Neural cell (in vitro differentiated cells): ENCODE data around the gene UMAD1. TPM values are rescaled to one million over a fixed set of nuclear protein-coding genes. Genes with fewer than 3 reads are reported as not detected.

Source experiments
- H2AFZ ChIP-seq: fragments of 200-600, 300-800 bp; sonication (generic), shearing (Covaris generic); 2 replicates; pipeline ENCODE4 v1.6.0; 2014; ENCODE audit warnings: low read depth, mild to moderate bottlenecking, antibody characterized with exemption, low read length, moderate library complexity
- H3F3A ChIP-seq: fragments of 200-600 bp; shearing (Covaris generic); 2 replicates; pipeline ENCODE4 v1.6.1; 2016; ENCODE audit warnings: mild to moderate bottlenecking, moderate library complexity, mixed read lengths, antibody characterized with exemption, low read length; ENCODE audit not compliant: insufficient read depth, poor library complexity, severe bottlenecking
- H3K27ac ChIP-seq: fragments of 200-600, 300-800 bp; sonication (generic), shearing (Covaris generic); 2 replicates; pipeline ENCODE4 v1.5.1; 2014; ENCODE audit warnings: mild to moderate bottlenecking, low read length, moderate library complexity
- H3K27me3 ChIP-seq: fragments of 300-800, 200-600 bp; sonication (generic), shearing (Covaris generic); 2 replicates; pipeline ENCODE4 v1.6.0; 2014; ENCODE audit warnings: mild to moderate bottlenecking, low read depth, low read length, moderate library complexity; ENCODE audit not compliant: insufficient read depth
- H3K36me3 ChIP-seq: fragments of 300-800, 200-600 bp; sonication (generic), shearing (Covaris generic); 2 replicates; pipeline ENCODE4 v1.5.1; 2014; ENCODE audit warnings: mild to moderate bottlenecking, antibody characterized with exemption, low read length, moderate library complexity; ENCODE audit not compliant: insufficient read depth
- H3K4me2 ChIP-seq: fragments of 300-800, 200-600 bp; sonication (generic), shearing (Covaris generic); 2 replicates; pipeline ENCODE4 v1.6.0; 2014; ENCODE audit warnings: mild to moderate bottlenecking, low read length
- H3K4me3 ChIP-seq: fragments of 300-800, 200-600 bp; sonication (generic), shearing (Covaris generic); 2 replicates; pipeline ENCODE4 v1.5.1; 2014; ENCODE audit warnings: mild to moderate bottlenecking, low read length, moderate library complexity
- H3K79me2 ChIP-seq: fragments of 200-600 bp; shearing (Covaris generic); replicated peaks from 2 replicates; pipeline ENCODE4 v1.6.0; 2014; ENCODE audit warnings: mild to moderate bottlenecking, low read length, moderate library complexity; ENCODE audit not compliant: insufficient read depth
- H3K9ac ChIP-seq: fragments of 300-800, 200-600 bp; sonication (generic), shearing (Covaris generic); 2 replicates; pipeline ENCODE4 v1.6.1; 2016; ENCODE audit warnings: mild to moderate bottlenecking, low read length, mixed read lengths
- H3K9me2 ChIP-seq: fragments of 200-600 bp; shearing (Covaris generic); 2 replicates; pipeline ENCODE4 v1.6.1; 2016; ENCODE audit warnings: mild to moderate bottlenecking, low read length, mixed read lengths; ENCODE audit not compliant: insufficient read depth
- H3K9me3 ChIP-seq: fragments of 200-600, 300-800 bp; sonication (generic), shearing (Covaris generic); 2 replicates; pipeline ENCODE4 v1.6.1; 2016; ENCODE audit warnings: mild to moderate bottlenecking, mixed run types, low read length, moderate library complexity, mixed read lengths
- H4K20me1 ChIP-seq: fragments of 200-600 bp; shearing (Covaris generic); 2 replicates; pipeline ENCODE4 v1.6.1; 2016; ENCODE audit warnings: mild to moderate bottlenecking, mixed run types; ENCODE audit not compliant: insufficient read depth
- CTCF ChIP-seq: fragments of 450-650 bp; IDR thresholded peaks from 2 replicates; pipeline ENCODE4 v1.5.1; 2014; ENCODE audit warnings: antibody characterized with exemption, mild to moderate bottlenecking, moderate library complexity; ENCODE audit not compliant: poor library complexity, severe bottlenecking
- EP300 ChIP-seq: fragments of 450-650 bp; conservative IDR thresholded peaks from 2 replicates; pipeline ENCODE4 v1.6.1; 2014; ENCODE audit warnings: antibody characterized with exemption, mild to moderate bottlenecking, moderate library complexity; ENCODE audit not compliant: poor library complexity, severe bottlenecking
- EZH2 ChIP-seq: fragments of 200-600, 300-800 bp; shearing (Covaris generic), sonication (generic); IDR thresholded peaks from 2 replicates; pipeline ENCODE4 v1.6.1; 2014; ENCODE audit warnings: antibody characterized with exemption, low read length, borderline replicate concordance, mild to moderate bottlenecking; ENCODE audit not compliant: insufficient read depth, poor library complexity, severe bottlenecking
- MXI1 ChIP-seq: fragments of 450-650 bp; conservative IDR thresholded peaks from 2 replicates; pipeline ENCODE4 v1.6.1; 2014; ENCODE audit warnings: antibody characterized with exemption, mild to moderate bottlenecking; ENCODE audit not compliant: poor library complexity, severe bottlenecking
- POLR2AphosphoS5 ChIP-seq: IDR thresholded peaks from 2 replicates; pipeline ENCODE4 v1.6.1; 2012
- RAD21 ChIP-seq: fragments of 450-650 bp; conservative IDR thresholded peaks from 2 replicates; pipeline ENCODE4 v1.6.1; 2014; ENCODE audit warnings: antibody characterized with exemption, mild to moderate bottlenecking, moderate library complexity
- REST ChIP-seq: IDR thresholded peaks from 2 replicates; pipeline ENCODE4 v1.6.1; 2012; ENCODE audit warnings: borderline replicate concordance
- SMC3 ChIP-seq: fragments of 450-650 bp; conservative IDR thresholded peaks from 2 replicates; pipeline ENCODE4 v1.6.1; 2014; ENCODE audit warnings: antibody characterized with exemption, mild to moderate bottlenecking, moderate library complexity; ENCODE audit not compliant: poor library complexity
- TAF1 ChIP-seq: IDR thresholded peaks from 2 replicates; pipeline ENCODE4 v1.6.1; 2012; ENCODE audit warnings: low read depth
- polyA plus RNA-seq: library from polyadenylated mRNA; depleted of rRNA; stranded (reverse); fragments of >200 nt; gene quantifications from 2 replicates; pipeline ENCODE4 v1.2.3, GENCODE V29; 2014
- small RNA-seq, 3 experiments: library from RNA; depleted of rRNA; stranded (forward); fragments of <200 nt; gene quantifications; one replicate each; pipeline ENCODE3, GENCODE V24; 2012

Gene UMAD1
- polyA plus RNA-seq, 1 donor from 2014 or later = 14.7 TPM

GRCh38 chr7:7923818-7924217 is 283.3 kb downstream of the UMAD1 start:
- H3K9ac ChIP-seq = no peak overlapping the region
- no peak for TF ChIP-seq CTCF
- TF ChIP-seq RAD21 = no peak
- H3K9me2 ChIP-seq = no peaks in the 10 kb centered on the region
- no peak overlapping the region for H2AFZ ChIP-seq
- H3K27me3 ChIP-seq = no peaks in the 10 kb centered on the region
- no peak overlapping the region for H3K4me2 ChIP-seq
- no peaks in the 10 kb centered on the region for H4K20me1 ChIP-seq
- no peaks in the 10 kb centered on the region for H3F3A ChIP-seq
- no peaks in the 10 kb centered on the region for H3K9me3 ChIP-seq
- no peaks in the 10 kb centered on the region for H3K79me2 ChIP-seq
- no peak overlapping the region for H3K27ac ChIP-seq
- no peaks in the 10 kb centered on the region for H3K36me3 ChIP-seq
- H3K4me3 ChIP-seq = no peak overlapping the region

- no peak overlapping the region for H3K4me3 ChIP-seq
- no peak for TF ChIP-seq EZH2
- TF ChIP-seq TAF1 = no peak
- no peak for TF ChIP-seq REST
- TF ChIP-seq RAD21 = no peak
- no peak for TF ChIP-seq MXI1
- no peak for TF ChIP-seq EP300
- TF ChIP-seq SMC3 = no peak
- TF ChIP-seq POLR2AphosphoS5 = no peak
- TF ChIP-seq CTCF = no peak
- H3K36me3 ChIP-seq = no peaks in the 10 kb centered on the region
- H3K79me2 ChIP-seq = no peaks in the 10 kb centered on the region
- no peaks in the 10 kb centered on the region for H3F3A ChIP-seq
- H3K9ac ChIP-seq = no peak overlapping the region
- no peak overlapping the region for H3K27ac ChIP-seq
- H3K27me3 ChIP-seq = no peaks in the 10 kb centered on the region
- H3K9me2 ChIP-seq = no peaks in the 10 kb centered on the region
- H4K20me1 ChIP-seq = no peaks in the 10 kb centered on the region
- no peaks in the 10 kb centered on the region for H3K9me3 ChIP-seq
- no peak overlapping the region for H2AFZ ChIP-seq
- no peak overlapping the region for H3K4me2 ChIP-seq
Measured at GRCh38 chr7:7924303-7924702, 283.8 kb downstream of the UMAD1 start.

Small RNA genes lying within 50 kb of the gene (small RNA-seq; reads per million reads assigned to genes)
- 0 reads per million in 3 experiments for gene RNU6-534P

Other genes with a start within 250 kb of the UMAD1 start
- gene COL28A1, start 104.9 kb upstream of the UMAD1 start, polyA plus RNA-seq = 1.0 and 1.4 TPM in 2 replicates
- gene MIOS, start 73.9 kb upstream of the UMAD1 start, polyA plus RNA-seq = 46.2 and 52.2 TPM in 2 replicates
- 44.6 and 50.1 TPM in 2 replicates for gene RPA3, start 77.9 kb downstream of the UMAD1 start, polyA plus RNA-seq